Peyer's patch (tissue), 4 donors: ENCODE data around the gene MICAL3. TPM values are rescaled to one million over a fixed set of nuclear protein-coding genes. Genes with fewer than 3 reads are reported as not detected.

Experiments used
- DNase-seq, 3 donors: peaks; one replicate each; pipeline ENCODE4 v3.0.0-alpha.2; 2017 to 2019
- H3K27ac ChIP-seq, 4 donors: fragments of 200-600 bp; sonication (generic); one replicate each; pipeline ENCODE4 v1.5.1; 2016 to 2019
- H3K27me3 ChIP-seq, 2 donors: fragments of 200-600 bp; sonication (generic); one replicate each; pipeline ENCODE4 v1.5.1; 2019
- H3K36me3 ChIP-seq, 3 donors: fragments of 200-600 bp; sonication (generic); one replicate each; pipeline ENCODE4 v1.5.1; 2016 to 2019
- H3K4me1 ChIP-seq, 4 donors: fragments of 200-600 bp; sonication (generic); one replicate each; pipeline ENCODE4 v1.5.1; 2016 to 2019
- H3K4me3 ChIP-seq, 4 donors: fragments of 200-600 bp; sonication (generic); 1 replicate in 3 of 4; 2 replicates in 1 of 4; pipeline ENCODE4 v1.5.1; 2016 to 2019; ENCODE audit warnings: mild to moderate bottlenecking in 1 of 4
- H3K9me3 ChIP-seq, 4 donors: fragments of 200-600 bp; sonication (generic); one replicate each; pipeline ENCODE4 v1.5.1; 2016 to 2019; ENCODE audit warnings: mild to moderate bottlenecking in 1 of 4
- CTCF ChIP-seq, 6 experiments: fragments of 450-650 bp in 4 of 6; fragments of 200-600 bp in 2 of 6; sonication (generic) in 1 of 6; IDR thresholded peaks; one replicate each; pipeline ENCODE4 v1.5.1; 2017 to 2019; ENCODE audit warnings: antibody characterized with exemption in 6 of 6, mild to moderate bottlenecking in 3 of 6, moderate library complexity in 1 of 6
- POLR2A ChIP-seq, 2 donors: fragments of 450-650 bp; IDR thresholded peaks; one replicate each; pipeline ENCODE4 v1.5.1; 2017; ENCODE audit warnings: antibody characterized with exemption in 2 of 2, mild to moderate bottlenecking in 2 of 2, moderate library complexity in 2 of 2
- total RNA-seq, 4 donors: library from RNA; depleted of rRNA; stranded (reverse); fragments of >200 nt; gene quantifications; one replicate each; pipeline ENCODE4 v1.1.0, GENCODE V29; 2016

Gene MICAL3
- total RNA-seq, 4 donors from 2014 or later: 68.5 to 99.1 (median 88.7) TPM

- H3K4me1 ChIP-seq: peaks cover 3 to 27% (median 15%) of the 10 kb centered on the region in 4 donors
Observed at GRCh38 chr22:17977371-17977770, 47.0 kb downstream of the MICAL3 start.

GRCh38 chr22:17976121-17976520 is 48.2 kb downstream of the MICAL3 start:
- peaks cover 4 to 25% (median 11%) of the 10 kb centered on the region in 4 donors for H3K4me1 ChIP-seq
- no peak for DNase-seq

More at GRCh38 chr22:17977371-17977770, 47.0 kb downstream of the MICAL3 start:
- TF ChIP-seq POLR2A (IDR thresholded peaks at IDR 0.05): no peak
- TF ChIP-seq CTCF (IDR thresholded peaks at IDR 0.05): no peak
- no peak overlapping the region for H3K4me3 ChIP-seq
- no peak for DNase-seq
- no peaks in the 10 kb centered on the region for H3K27me3 ChIP-seq
- peaks cover 0 to 3% (median 0%) of the 10 kb centered on the region in 3 donors for H3K36me3 ChIP-seq
- no peaks in the 10 kb centered on the region for H3K9me3 ChIP-seq
- no peak overlapping the region for H3K27ac ChIP-seq

GRCh38 chr22:17974703-17975372 is 49.5 kb downstream of the MICAL3 start:
- Histone ChIP-seq H3K36me3 (peaks cover 0 to 3% (median 0%) of the 10 kb centered on the region in 3 donors), H3K27ac (no peak overlapping the region), H3K4me1 (peaks cover 4 to 13% (median 5%) of the 10 kb centered on the region in 4 donors), H3K4me3 (no peak overlapping the region), H3K27me3 (no peaks in the 10 kb centered on the region), H3K9me3 (no peaks in the 10 kb centered on the region)
- TF ChIP-seq POLR2A (IDR thresholded peaks at IDR 0.05): no peak
- TF ChIP-seq CTCF (IDR thresholded peaks at IDR 0.05): no peak
- DNase-seq: peak in 1 of 3 donors; percentile 39

More at GRCh38 chr22:17976121-17976520, 48.2 kb downstream of the MICAL3 start:
- Histone ChIP-seq H3K27ac (no peak overlapping the region), H3K9me3 (no peaks in the 10 kb centered on the region), H3K4me3 (no peak overlapping the region), H3K36me3 (peaks cover 0 to 3% (median 0%) of the 10 kb centered on the region in 3 donors), H3K27me3 (no peaks in the 10 kb centered on the region)
- no peak for TF ChIP-seq POLR2A (IDR thresholded peaks at IDR 0.05)
- TF ChIP-seq CTCF (IDR thresholded peaks at IDR 0.05): no peak

GRCh38 chr22:17974087-17974486 is 50.3 kb downstream of the MICAL3 start:
- Histone ChIP-seq H3K4me3 (no peak overlapping the region), H3K4me1 (peaks cover 4 to 9% (median 5%) of the 10 kb centered on the region in 4 donors), H3K9me3 (no peaks in the 10 kb centered on the region), H3K27ac (no peak overlapping the region), H3K36me3 (peaks cover 0 to 3% (median 0%) of the 10 kb centered on the region in 3 donors), H3K27me3 (no peaks in the 10 kb centered on the region)
- no peak for TF ChIP-seq CTCF (IDR thresholded peaks at IDR 0.05)
- TF ChIP-seq POLR2A (IDR thresholded peaks at IDR 0.05): no peak
- DNase-seq: no peak

GRCh38 chr22:17973217-17973616 is 51.1 kb downstream of the MICAL3 start:
- no peaks in the 10 kb centered on the region for H3K9me3 ChIP-seq
- TF ChIP-seq CTCF (IDR thresholded peaks at IDR 0.05) (no peak), POLR2A (IDR thresholded peaks at IDR 0.05) (no peak)
- no peak for DNase-seq
- H3K27me3 ChIP-seq: no peaks in the 10 kb centered on the region
- H3K36me3 ChIP-seq: peaks cover 0 to 3% (median 0%) of the 10 kb centered on the region in 3 donors
- H3K4me1 ChIP-seq: peaks cover 4 to 9% (median 5%) of the 10 kb centered on the region in 4 donors
- no peak overlapping the region for H3K4me3 ChIP-seq
- H3K27ac ChIP-seq: peak overlapping the region in 1 of 4 donors; percentile 35
